GM23338 (cell line): ENCODE results near the gene ABL2. TPM values are rescaled to one million over a fixed set of nuclear protein-coding genes. Genes with fewer than 3 reads are reported as not detected.

Experiments
- ATAC-seq: fragments of 200-7000 bp; cut with Tn5 transposase; 3 replicates; pipeline ENCODE4 v1.9.1; 2020
- DNase-seq: peaks from one replicate; pipeline ENCODE4 v3.0.0-alpha.2; 2015; ENCODE audit warnings: low spot score
- H2AFZ ChIP-seq: fragments of 200-600 bp; sonication (generic); 2 replicates; pipeline ENCODE4 v1.8.0; 2016; ENCODE audit warnings: antibody characterized with exemption, mild to moderate bottlenecking, moderate library complexity
- H3F3A ChIP-seq: fragments of 200-600 bp; sonication (generic); replicated peaks from 2 replicates; pipeline ENCODE4 v1.8.0; 2017; ENCODE audit warnings: antibody characterized with exemption, mixed run types, low read depth
- H3K27ac ChIP-seq: fragments of 200-600 bp; sonication (generic); 2 replicates; pipeline ENCODE4 v1.6.1; 2016; ENCODE audit warnings: low read depth
- H3K27me3 ChIP-seq: fragments of 200-600 bp; sonication (generic); 2 replicates; pipeline ENCODE4 v1.8.0; 2016; ENCODE audit warnings: mild to moderate bottlenecking, mixed run types, moderate library complexity; ENCODE audit not compliant: insufficient read depth
- H3K36me3 ChIP-seq: fragments of 200-600 bp; sonication (generic); 2 replicates; pipeline ENCODE4 v1.8.0; 2016; ENCODE audit warnings: mild to moderate bottlenecking; ENCODE audit not compliant: insufficient read depth
- H3K4me1 ChIP-seq: fragments of 200-600 bp; sonication (generic); 2 replicates; pipeline ENCODE4 v1.8.0; 2016; ENCODE audit warnings: mild to moderate bottlenecking, moderate library complexity; ENCODE audit not compliant: insufficient read depth
- H3K4me2 ChIP-seq: fragments of 200-600 bp; sonication (generic); 2 replicates; pipeline ENCODE4 v1.7.1; 2017; ENCODE audit warnings: mixed run types
- H3K4me3 ChIP-seq: fragments of 200-600 bp; sonication (generic); 2 replicates; pipeline ENCODE4 v1.6.1; 2016; ENCODE audit warnings: mixed run types
- H3K79me2 ChIP-seq: fragments of 200-600 bp; sonication (generic); replicated peaks from 2 replicates; pipeline ENCODE4 v1.8.0; 2017; ENCODE audit warnings: mild to moderate bottlenecking; ENCODE audit not compliant: insufficient read depth
- H3K9me2 ChIP-seq: fragments of 200-600 bp; sonication (generic); 2 replicates; pipeline ENCODE4 v1.8.0; 2017; ENCODE audit not compliant: insufficient read depth
- H4K20me1 ChIP-seq: fragments of 200-600 bp; sonication (generic); replicated peaks from 2 replicates; pipeline ENCODE4 v1.8.0; 2017; ENCODE audit warnings: mild to moderate bottlenecking; ENCODE audit not compliant: insufficient read depth
- H3K27ac Mint-ChIP-seq: 2 replicates; pipeline ENCODE4 v1.8.0; 2020; ENCODE audit warnings: inconsistent platforms, mild to moderate bottlenecking, moderate library complexity, mixed read lengths
- H3K27me3 Mint-ChIP-seq: 3 replicates; pipeline ENCODE4 v1.8.0; 2022; ENCODE audit warnings: low read depth, mild to moderate bottlenecking, moderate library complexity, mixed read lengths, inconsistent platforms; ENCODE audit not compliant: insufficient read depth, poor library complexity
- H3K36me3 Mint-ChIP-seq: 3 replicates; pipeline ENCODE4 v1.8.0; 2021; ENCODE audit warnings: low read depth, mild to moderate bottlenecking, inconsistent platforms, moderate library complexity, mixed read lengths
- H3K4me1 Mint-ChIP-seq: 3 replicates; pipeline ENCODE4 v1.8.0; 2020; ENCODE audit warnings: mild to moderate bottlenecking, inconsistent platforms, mixed read lengths
- H3K4me3 Mint-ChIP-seq: 3 replicates; pipeline ENCODE4 v1.8.0; 2021; ENCODE audit warnings: moderate library complexity, mild to moderate bottlenecking, inconsistent platforms, mixed read lengths
- H3K9me3 Mint-ChIP-seq: 3 replicates; pipeline ENCODE4 v1.8.0; 2020; ENCODE audit warnings: moderate library complexity, mild to moderate bottlenecking, inconsistent platforms, mixed read lengths
- CREB1 ChIP-seq: fragments of 250-450 bp; sonication (Bioruptor Pico); IDR thresholded peaks from 2 replicates; pipeline ENCODE4 v1.5.0; 2020; ENCODE audit warnings: low read depth, mild to moderate bottlenecking, moderate library complexity
- JUNB ChIP-seq: IDR thresholded peaks from one replicate; pipeline ENCODE4 v1.6.1; 2016; ENCODE audit warnings: antibody characterized with exemption; ENCODE audit not compliant: unreplicated experiment
- NANOG ChIP-seq: IDR thresholded peaks from 2 replicates; pipeline ENCODE4 v1.6.1; 2016; ENCODE audit warnings: antibody characterized with exemption, borderline replicate concordance
- POLR2AphosphoS5 ChIP-seq: IDR thresholded peaks from 2 replicates; pipeline ENCODE4 v1.6.1; 2016; ENCODE audit warnings: antibody characterized with exemption, low read depth
- ZNF331 ChIP-seq: fragments of 250-450 bp; sonication (Bioruptor Pico); IDR thresholded peaks from 2 replicates; pipeline ENCODE4 v1.5.0; 2020; ENCODE audit warnings: low read depth, mild to moderate bottlenecking, moderate library complexity
- polyA plus RNA-seq: library from polyadenylated mRNA; unstranded; fragments of >200 nt; fragmentation: Nextera tagmentation; extraction: Ambion mirVana; gene quantifications from 2 replicates; pipeline ENCODE4 v1.2.1, GENCODE V29; 2016
- total RNA-seq: library from RNA; depleted of rRNA; stranded (reverse); fragments of >200 nt; shearing (Covaris generic); gene quantifications from 2 replicates; pipeline ENCODE4 v1.2.3, GENCODE V29; 2014
- TF ChIP-seq, protein P1 (sequence below), 2 experiments: fragments of 200-600 bp in 1 of 2; sonication (generic) in 1 of 2; conservative IDR thresholded peaks; 2 replicates each; pipeline versions ENCODE4 v1.5.1 to v1.6.1; 2016 to 2017; ENCODE audit warnings: antibody characterized with exemption in 2 of 2, low read depth in 2 of 2, mild to moderate bottlenecking in 2 of 2, moderate library complexity in 1 of 2
- TF ChIP-seq, protein P2 (sequence below): IDR thresholded peaks from 2 replicates; pipeline ENCODE4 v1.6.1; 2016; ENCODE audit warnings: antibody characterized with exemption
- TF ChIP-seq, protein P3 (sequence below): fragments of 250-450 bp; sonication (Bioruptor Pico); IDR thresholded peaks from 2 replicates; pipeline ENCODE4 v1.5.0; 2020; ENCODE audit warnings: mild to moderate bottlenecking, moderate library complexity
- TF ChIP-seq, protein P4 (sequence below): IDR thresholded peaks from one replicate; pipeline ENCODE4 v1.6.1; 2018; ENCODE audit warnings: antibody characterized with exemption; ENCODE audit not compliant: unreplicated experiment

The ABL2 gene
- total and polyA plus RNA-seq, 2 experiments from 2014 or later = 5.8 to 22.7 TPM

DNA sequence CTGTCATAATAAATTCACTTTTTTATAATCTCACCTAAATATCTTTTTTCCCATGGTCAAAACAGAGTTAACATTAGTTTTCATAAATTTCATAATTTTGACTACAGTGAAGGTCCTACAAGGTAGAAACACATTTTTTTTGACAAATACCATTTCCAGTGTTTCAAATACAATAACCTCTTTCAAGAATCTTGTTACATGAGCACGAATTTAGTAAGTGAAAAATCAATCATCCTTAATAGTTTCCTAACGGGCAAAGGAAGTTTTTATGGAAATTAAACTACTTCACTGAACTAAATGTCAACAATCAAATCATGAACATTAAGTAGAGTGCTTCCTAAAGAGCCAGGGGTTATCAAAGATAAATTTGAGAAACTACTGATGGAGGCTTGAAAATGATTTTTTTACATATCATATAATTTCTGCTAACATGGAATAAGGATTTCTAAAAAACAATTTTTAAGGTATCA lies 35.4 kb downstream of the ABL2 start (continued):
- TF ChIP-seq, protein P1, sequence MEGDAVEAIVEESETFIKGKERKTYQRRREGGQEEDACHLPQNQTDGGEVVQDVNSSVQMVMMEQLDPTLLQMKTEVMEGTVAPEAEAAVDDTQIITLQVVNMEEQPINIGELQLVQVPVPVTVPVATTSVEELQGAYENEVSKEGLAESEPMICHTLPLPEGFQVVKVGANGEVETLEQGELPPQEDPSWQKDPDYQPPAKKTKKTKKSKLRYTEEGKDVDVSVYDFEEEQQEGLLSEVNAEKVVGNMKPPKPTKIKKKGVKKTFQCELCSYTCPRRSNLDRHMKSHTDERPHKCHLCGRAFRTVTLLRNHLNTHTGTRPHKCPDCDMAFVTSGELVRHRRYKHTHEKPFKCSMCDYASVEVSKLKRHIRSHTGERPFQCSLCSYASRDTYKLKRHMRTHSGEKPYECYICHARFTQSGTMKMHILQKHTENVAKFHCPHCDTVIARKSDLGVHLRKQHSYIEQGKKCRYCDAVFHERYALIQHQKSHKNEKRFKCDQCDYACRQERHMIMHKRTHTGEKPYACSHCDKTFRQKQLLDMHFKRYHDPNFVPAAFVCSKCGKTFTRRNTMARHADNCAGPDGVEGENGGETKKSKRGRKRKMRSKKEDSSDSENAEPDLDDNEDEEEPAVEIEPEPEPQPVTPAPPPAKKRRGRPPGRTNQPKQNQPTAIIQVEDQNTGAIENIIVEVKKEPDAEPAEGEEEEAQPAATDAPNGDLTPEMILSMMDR (conservative IDR thresholded peaks at IDR 0.05; ENCODE audit: low read depth in 2 of 2) = no peak

DNA sequence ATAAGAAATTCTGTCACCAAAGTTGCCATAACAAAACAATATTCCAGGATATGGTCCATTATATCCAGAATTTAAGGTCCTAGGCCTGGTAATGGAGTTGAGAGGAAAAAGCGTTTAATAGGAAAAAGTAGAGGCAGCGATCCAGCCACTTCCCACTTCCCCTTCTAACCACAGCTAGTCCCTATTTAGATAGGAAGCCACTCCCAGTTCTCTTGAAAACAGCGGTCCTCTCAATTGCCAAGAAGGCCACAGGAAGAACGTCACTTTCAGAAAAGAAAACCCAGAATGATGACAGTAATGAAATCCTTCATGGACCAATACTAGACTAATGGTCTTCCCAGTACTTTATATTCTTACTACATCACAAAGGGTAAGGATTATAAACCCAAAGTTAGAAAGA lies 38.6 kb downstream of the ABL2 start:
- no peak overlapping the region for H3K27ac Mint-ChIP-seq
- peaks cover 75% of the 10 kb centered on the region for H3K79me2 ChIP-seq
- H3K27ac ChIP-seq = no peak overlapping the region
- TF ChIP-seq ZNF331 (CRISPR knock-in tag) (no peak), CREB1 (no peak), POLR2AphosphoS5 (no peak), JUNB (no peak), NANOG (no peak)
- TF ChIP-seq, protein P2, sequence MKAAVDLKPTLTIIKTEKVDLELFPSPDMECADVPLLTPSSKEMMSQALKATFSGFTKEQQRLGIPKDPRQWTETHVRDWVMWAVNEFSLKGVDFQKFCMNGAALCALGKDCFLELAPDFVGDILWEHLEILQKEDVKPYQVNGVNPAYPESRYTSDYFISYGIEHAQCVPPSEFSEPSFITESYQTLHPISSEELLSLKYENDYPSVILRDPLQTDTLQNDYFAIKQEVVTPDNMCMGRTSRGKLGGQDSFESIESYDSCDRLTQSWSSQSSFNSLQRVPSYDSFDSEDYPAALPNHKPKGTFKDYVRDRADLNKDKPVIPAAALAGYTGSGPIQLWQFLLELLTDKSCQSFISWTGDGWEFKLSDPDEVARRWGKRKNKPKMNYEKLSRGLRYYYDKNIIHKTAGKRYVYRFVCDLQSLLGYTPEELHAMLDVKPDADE = no peak
- TF ChIP-seq, protein P3, sequence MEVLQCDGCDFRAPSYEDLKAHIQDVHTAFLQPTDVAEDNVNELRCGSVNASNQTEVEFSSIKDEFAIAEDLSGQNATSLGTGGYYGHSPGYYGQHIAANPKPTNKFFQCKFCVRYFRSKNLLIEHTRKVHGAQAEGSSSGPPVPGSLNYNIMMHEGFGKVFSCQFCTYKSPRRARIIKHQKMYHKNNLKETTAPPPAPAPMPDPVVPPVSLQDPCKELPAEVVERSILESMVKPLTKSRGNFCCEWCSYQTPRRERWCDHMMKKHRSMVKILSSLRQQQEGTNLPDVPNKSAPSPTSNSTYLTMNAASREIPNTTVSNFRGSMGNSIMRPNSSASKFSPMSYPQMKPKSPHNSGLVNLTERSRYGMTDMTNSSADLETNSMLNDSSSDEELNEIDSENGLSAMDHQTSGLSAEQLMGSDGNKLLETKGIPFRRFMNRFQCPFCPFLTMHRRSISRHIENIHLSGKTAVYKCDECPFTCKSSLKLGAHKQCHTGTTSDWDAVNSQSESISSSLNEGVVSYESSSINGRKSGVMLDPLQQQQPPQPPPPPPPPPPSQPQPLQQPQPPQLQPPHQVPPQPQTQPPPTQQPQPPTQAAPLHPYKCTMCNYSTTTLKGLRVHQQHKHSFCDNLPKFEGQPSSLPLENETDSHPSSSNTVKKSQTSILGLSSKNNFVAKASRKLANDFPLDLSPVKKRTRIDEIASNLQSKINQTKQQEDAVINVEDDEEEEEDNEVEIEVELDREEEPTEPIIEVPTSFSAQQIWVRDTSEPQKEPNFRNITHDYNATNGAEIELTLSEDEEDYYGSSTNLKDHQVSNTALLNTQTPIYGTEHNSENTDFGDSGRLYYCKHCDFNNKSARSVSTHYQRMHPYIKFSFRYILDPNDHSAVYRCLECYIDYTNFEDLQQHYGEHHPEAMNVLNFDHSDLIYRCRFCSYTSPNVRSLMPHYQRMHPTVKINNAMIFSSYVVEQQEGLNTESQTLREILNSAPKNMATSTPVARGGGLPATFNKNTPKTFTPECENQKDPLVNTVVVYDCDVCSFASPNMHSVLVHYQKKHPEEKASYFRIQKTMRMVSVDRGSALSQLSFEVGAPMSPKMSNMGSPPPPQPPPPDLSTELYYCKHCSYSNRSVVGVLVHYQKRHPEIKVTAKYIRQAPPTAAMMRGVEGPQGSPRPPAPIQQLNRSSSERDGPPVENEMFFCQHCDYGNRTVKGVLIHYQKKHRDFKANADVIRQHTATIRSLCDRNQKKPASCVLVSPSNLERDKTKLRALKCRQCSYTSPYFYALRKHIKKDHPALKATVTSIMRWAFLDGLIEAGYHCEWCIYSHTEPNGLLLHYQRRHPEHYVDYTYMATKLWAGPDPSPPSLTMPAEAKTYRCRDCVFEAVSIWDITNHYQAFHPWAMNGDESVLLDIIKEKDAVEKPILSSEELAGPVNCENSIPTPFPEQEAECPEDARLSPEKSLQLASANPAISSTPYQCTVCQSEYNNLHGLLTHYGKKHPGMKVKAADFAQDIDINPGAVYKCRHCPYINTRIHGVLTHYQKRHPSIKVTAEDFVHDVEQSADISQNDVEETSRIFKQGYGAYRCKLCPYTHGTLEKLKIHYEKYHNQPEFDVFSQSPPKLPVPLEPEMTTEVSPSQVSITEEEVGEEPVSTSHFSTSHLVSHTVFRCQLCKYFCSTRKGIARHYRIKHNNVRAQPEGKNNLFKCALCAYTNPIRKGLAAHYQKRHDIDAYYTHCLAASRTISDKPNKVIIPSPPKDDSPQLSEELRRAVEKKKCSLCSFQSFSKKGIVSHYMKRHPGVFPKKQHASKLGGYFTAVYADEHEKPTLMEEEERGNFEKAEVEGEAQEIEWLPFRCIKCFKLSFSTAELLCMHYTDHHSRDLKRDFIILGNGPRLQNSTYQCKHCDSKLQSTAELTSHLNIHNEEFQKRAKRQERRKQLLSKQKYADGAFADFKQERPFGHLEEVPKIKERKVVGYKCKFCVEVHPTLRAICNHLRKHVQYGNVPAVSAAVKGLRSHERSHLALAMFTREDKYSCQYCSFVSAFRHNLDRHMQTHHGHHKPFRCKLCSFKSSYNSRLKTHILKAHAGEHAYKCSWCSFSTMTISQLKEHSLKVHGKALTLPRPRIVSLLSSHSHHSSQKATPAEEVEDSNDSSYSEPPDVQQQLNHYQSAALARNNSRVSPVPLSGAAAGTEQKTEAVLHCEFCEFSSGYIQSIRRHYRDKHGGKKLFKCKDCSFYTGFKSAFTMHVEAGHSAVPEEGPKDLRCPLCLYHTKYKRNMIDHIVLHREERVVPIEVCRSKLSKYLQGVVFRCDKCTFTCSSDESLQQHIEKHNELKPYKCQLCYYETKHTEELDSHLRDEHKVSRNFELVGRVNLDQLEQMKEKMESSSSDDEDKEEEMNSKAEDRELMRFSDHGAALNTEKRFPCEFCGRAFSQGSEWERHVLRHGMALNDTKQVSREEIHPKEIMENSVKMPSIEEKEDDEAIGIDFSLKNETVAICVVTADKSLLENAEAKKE = no peak
- TF ChIP-seq, protein P4, sequence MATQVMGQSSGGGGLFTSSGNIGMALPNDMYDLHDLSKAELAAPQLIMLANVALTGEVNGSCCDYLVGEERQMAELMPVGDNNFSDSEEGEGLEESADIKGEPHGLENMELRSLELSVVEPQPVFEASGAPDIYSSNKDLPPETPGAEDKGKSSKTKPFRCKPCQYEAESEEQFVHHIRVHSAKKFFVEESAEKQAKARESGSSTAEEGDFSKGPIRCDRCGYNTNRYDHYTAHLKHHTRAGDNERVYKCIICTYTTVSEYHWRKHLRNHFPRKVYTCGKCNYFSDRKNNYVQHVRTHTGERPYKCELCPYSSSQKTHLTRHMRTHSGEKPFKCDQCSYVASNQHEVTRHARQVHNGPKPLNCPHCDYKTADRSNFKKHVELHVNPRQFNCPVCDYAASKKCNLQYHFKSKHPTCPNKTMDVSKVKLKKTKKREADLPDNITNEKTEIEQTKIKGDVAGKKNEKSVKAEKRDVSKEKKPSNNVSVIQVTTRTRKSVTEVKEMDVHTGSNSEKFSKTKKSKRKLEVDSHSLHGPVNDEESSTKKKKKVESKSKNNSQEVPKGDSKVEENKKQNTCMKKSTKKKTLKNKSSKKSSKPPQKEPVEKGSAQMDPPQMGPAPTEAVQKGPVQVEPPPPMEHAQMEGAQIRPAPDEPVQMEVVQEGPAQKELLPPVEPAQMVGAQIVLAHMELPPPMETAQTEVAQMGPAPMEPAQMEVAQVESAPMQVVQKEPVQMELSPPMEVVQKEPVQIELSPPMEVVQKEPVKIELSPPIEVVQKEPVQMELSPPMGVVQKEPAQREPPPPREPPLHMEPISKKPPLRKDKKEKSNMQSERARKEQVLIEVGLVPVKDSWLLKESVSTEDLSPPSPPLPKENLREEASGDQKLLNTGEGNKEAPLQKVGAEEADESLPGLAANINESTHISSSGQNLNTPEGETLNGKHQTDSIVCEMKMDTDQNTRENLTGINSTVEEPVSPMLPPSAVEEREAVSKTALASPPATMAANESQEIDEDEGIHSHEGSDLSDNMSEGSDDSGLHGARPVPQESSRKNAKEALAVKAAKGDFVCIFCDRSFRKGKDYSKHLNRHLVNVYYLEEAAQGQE = no peak
- TF ChIP-seq, protein P1 (conservative IDR thresholded peaks at IDR 0.05; ENCODE audit: low read depth in 2 of 2) = no peak

More for the DNA sequence above, 38.6 kb downstream of the ABL2 start:
- no peaks in the 10 kb centered on the region for H3K27me3 ChIP-seq
- H3K36me3 Mint-ChIP-seq = peaks cover 3% of the 10 kb centered on the region; the same call in 2 of the 3 replicates
- no peak overlapping the region for H3K4me2 ChIP-seq
- H3K4me3 Mint-ChIP-seq = no peak overlapping the region
- H3K4me1 ChIP-seq = 0 out of 2 replicates have a peak, but pooled peaks cover 6% of the 10 kb centered on the region
- peaks cover 9% of the 10 kb centered on the region; the same call in 2 of the 3 replicates for H3K4me1 Mint-ChIP-seq
- no peak overlapping the region for H3K4me3 ChIP-seq
- H3K9me2 ChIP-seq = no peaks in the 10 kb centered on the region
- H2AFZ ChIP-seq = no peak overlapping the region
- no peak for ATAC-seq
- no peaks in the 10 kb centered on the region for H3F3A ChIP-seq
- DNase-seq = peak; percentile 21
- no peaks in the 10 kb centered on the region for H3K36me3 ChIP-seq
- peaks cover 2% of the 10 kb centered on the region for H3K27me3 Mint-ChIP-seq
- H4K20me1 ChIP-seq = no peaks in the 10 kb centered on the region; the same call in 1 of the 2 replicates
- no peaks in the 10 kb centered on the region; the same call in 2 of the 3 replicates for H3K9me3 Mint-ChIP-seq
